SK-N-SH (cell line): ENCODE measurements around the gene MLLT1.

Experiments used
- CHD2 ChIP-seq: fragments of 150-350 bp; IDR thresholded peaks from 2 replicates; pipeline ENCODE4 v1.6.1; 2018; ENCODE audit warnings: low read length; ENCODE audit not compliant: partially characterized antibody
- CTCF ChIP-seq: fragments of 200-600 bp; sonication (generic); IDR thresholded peaks from 2 replicates; pipeline ENCODE4 v1.6.1; 2017; ENCODE audit warnings: antibody characterized with exemption, mild to moderate bottlenecking, moderate library complexity
- EP300 ChIP-seq, 2 experiments: IDR thresholded peaks; 2 replicates each; pipeline versions ENCODE4 v1.4.0 to v1.6.1; 2012; ENCODE audit warnings: borderline replicate concordance in 1 of 2, low read depth in 1 of 2, low read length in 1 of 2
- EZH2phosphoT487 ChIP-seq: fragments of 200-600 bp; sonication (generic); IDR thresholded peaks from 2 replicates; pipeline ENCODE4 v1.6.1; 2017; ENCODE audit warnings: low read depth, mixed run types, mild to moderate bottlenecking, antibody characterized with exemption, moderate library complexity, borderline replicate concordance
- MXI1 ChIP-seq: IDR thresholded peaks from 2 replicates; pipeline ENCODE4 v1.6.1; 2012; ENCODE audit warnings: mild to moderate bottlenecking, low read depth, low read length, improper control_type of control experiment
- NRF1 ChIP-seq: IDR thresholded peaks from 2 replicates; pipeline ENCODE4 v1.6.1; 2012; ENCODE audit warnings: low read depth, mild to moderate bottlenecking, low read length
- POLR2AphosphoS5 ChIP-seq: IDR thresholded peaks from 2 replicates; pipeline ENCODE4 v1.6.1; 2012; ENCODE audit warnings: low read depth, low read length
- RCOR1 ChIP-seq: fragments of 150-350 bp; IDR thresholded peaks from 2 replicates; pipeline ENCODE4 v1.6.1; 2017; ENCODE audit warnings: antibody characterized with exemption, low read length
- TAF1 ChIP-seq: IDR thresholded peaks from 2 replicates; pipeline ENCODE4 v1.6.1; 2012; ENCODE audit warnings: low read depth, mild to moderate bottlenecking, low read length, moderate library complexity, borderline replicate concordance

- TF ChIP-seq CHD2 = no peak
- no peak for TF ChIP-seq RCOR1
- no peak for TF ChIP-seq NRF1
- TF ChIP-seq CTCF = no peak
- no peak for TF ChIP-seq MXI1
- TF ChIP-seq EP300 (IDR thresholded peaks at IDR 0.05; ENCODE audit: borderline replicate concordance in 1 of 2, low read depth in 1 of 2, low read length in 1 of 2) = no peak
- TF ChIP-seq POLR2AphosphoS5 = no peak
- no peak for TF ChIP-seq EZH2phosphoT487
- TF ChIP-seq TAF1 = no peak
Measured at GRCh38 chr19:6275170-6275744, 4.5 kb downstream of the MLLT1 start.
